ENCODE results near the gene INHBC.

INHBC gene

GRCh38 chr12:57430112-57430930 lies 4.3 kb upstream of the INHBC start:
- peak; percentile 35; the same call in 1 of the 2 replicates for TF ChIP-seq CTCF (IDR thresholded peaks at IDR 0.05)
- TF ChIP-seq ZFX (IDR thresholded peaks at IDR 0.05; ENCODE audit: borderline replicate concordance), result no peak
- peak overlapping the region; percentile 93 for H3K27ac ChIP-seq

DNA sequence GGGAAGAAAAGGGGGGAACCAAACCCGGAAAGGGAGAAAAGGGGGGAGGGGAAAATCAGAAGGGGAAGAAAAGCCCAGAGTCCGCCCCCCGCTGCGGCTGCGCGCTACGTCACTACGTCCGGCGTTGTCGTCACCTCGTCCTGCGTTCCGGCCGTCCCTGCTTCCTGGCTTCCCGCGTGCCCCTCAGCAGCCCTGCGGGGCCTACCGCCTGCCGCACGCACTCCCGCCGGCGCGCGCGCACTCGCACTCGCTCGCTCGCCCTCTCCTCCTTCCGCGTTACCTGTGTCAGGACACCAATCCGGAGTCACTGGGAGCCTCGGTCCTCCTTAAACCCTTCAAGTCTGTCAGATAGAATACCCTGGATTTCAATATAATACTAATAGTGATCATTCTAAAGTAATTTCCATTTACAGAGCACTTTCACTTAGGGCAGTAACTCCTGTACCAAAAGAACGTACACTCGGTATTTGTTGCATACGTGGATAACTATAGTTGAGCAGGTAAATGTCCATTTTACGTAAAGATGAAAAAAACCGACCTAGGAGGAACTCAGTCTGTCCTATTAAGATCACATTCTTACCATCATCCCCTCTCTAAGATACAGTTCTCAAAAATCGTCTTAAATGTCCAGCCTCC lies 3.5 kb upstream of the INHBC start, which contains the start of gene R3HDM2:
R3HDM2 (minus strand) TSS at position 113 of the 636 bp plus-strand sequence. CDS start 120,615 bp downstream, outside the sequence.
- H3K27ac ChIP-seq, result peak within 1 kb of the TSS; percentile 93
- TF ChIP-seq CTCF (IDR thresholded peaks at IDR 0.05) (no peak), ZFX (IDR thresholded peaks at IDR 0.05; ENCODE audit: borderline replicate concordance) (no peak)

DNA sequence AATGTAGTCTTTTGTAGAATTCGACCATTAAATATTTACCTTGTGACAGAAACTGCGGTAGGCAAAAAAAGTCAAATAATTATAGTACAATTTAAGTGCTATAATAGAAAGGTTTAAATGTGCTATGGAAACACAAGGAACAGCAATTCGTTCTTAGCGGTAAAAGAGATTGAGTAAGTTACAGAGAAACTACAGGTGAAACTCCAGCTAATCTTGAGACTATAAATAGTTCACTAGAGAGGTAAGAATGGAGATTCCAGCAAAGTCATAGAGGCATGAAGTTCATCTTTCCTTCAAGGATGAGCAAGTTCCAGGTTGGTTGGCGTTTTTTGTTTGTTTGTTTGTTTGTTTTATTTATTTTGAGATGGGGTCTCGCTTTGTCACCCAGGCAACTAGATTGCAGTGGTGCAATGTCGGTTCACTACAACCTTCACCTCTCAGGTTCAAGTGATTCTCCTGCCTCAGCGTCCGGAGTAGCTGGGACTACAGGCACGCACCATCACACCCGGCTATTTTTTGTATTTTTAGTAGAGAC lies 2.9 kb upstream of the INHBC start:
- H3K27ac ChIP-seq, result peak overlapping the region; percentile 93
- no peak for TF ChIP-seq ZFX (IDR thresholded peaks at IDR 0.05; ENCODE audit: borderline replicate concordance)
- TF ChIP-seq CTCF (IDR thresholded peaks at IDR 0.05), result no peak

GRCh38 chr12:57433370-57433769 lies 1.2 kb upstream of the INHBC start:
- H3K27ac ChIP-seq, result no peak overlapping the region

DNA sequence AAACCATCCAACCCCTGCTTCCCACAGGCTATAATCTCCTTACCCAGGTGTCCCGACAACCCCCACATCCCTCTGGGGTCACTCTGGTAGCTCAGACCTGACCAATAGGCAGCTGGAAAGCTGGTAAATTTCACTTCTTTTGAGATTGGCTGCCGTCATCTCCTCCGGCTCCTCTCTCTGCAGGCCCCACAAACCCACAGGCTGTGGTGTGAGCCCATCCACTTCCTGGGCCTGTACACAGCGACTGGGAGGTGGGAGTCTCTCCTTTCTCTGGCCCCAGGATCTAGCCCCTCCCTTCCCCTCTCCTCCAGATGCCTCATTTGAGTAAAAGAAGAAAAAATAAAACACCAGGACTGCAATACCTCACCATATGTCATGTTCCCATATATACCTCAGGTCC lies 709 bp downstream of the INHBC start:
- no peak for TF ChIP-seq ZFX (IDR thresholded peaks at IDR 0.05; ENCODE audit: borderline replicate concordance)
- no peak for TF ChIP-seq CTCF (IDR thresholded peaks at IDR 0.05)
- no peak overlapping the region for H3K27ac ChIP-seq

More at GRCh38 chr12:57433370-57433769, 1.2 kb upstream of the INHBC start:
- TF ChIP-seq CTCF (IDR thresholded peaks at IDR 0.05) (no peak), ZFX (IDR thresholded peaks at IDR 0.05; ENCODE audit: borderline replicate concordance) (no peak)

- H3K27ac ChIP-seq, result no peak overlapping the region
- TF ChIP-seq ZFX (IDR thresholded peaks at IDR 0.05; ENCODE audit: borderline replicate concordance) (no peak), CTCF (IDR thresholded peaks at IDR 0.05) (no peak)
Measured at GRCh38 chr12:57438400-57438799, 3.8 kb downstream of the INHBC start.

Data from 22Rv1 (cell line).